AG04450 (cell line): ENCODE measurements around the gene PLEKHO2. TPM values are rescaled to one million over a fixed set of nuclear protein-coding genes. Genes with fewer than 3 reads are reported as not detected.

ENCODE experiments used
- CTCF ChIA-PET: fragments of 300-600, 350-600 bp; formaldehyde crosslinking; extraction: SDS; loops from one replicate; lab custom pipeline; 2022; ENCODE audit warnings: antibody characterized with exemption, inconsistent platforms; lab: Charles Lee
- POLR2A ChIA-PET: fragments of 350-600 bp; formaldehyde crosslinking; extraction: SDS; loops from one replicate; lab custom pipeline; 2021; ENCODE audit warnings: antibody characterized with exemption, inconsistent platforms; lab: Yijun Ruan, JAX
- DNase-seq: peaks from one replicate; pipeline ENCODE4 v3.0.0-alpha.2; 2011; ENCODE audit warnings: low read depth, low spot score
- H3K27ac ChIP-seq: one replicate; pipeline ENCODE4 v1.5.1; 2012; ENCODE audit warnings: low read depth, low read length, control low read depth
- H3K27me3 ChIP-seq: one replicate; pipeline ENCODE4 v1.6.0; 2012; ENCODE audit warnings: low read length; ENCODE audit not compliant: control insufficient read depth, insufficient read depth
- H3K4me3 ChIP-seq: 2 replicates; pipeline ENCODE4 v1.5.1; 2011; ENCODE audit warnings: mild to moderate bottlenecking, low read depth, low read length, control low read depth
- H3K9me3 ChIP-seq: 2 replicates; pipeline ENCODE4 v1.5.1; 2012; ENCODE audit warnings: low read length; ENCODE audit not compliant: control insufficient read depth, insufficient read depth
- polyA plus RNA-seq: library from polyadenylated mRNA; depleted of rRNA; stranded (reverse); fragments of >200 nt; gene quantifications from 2 replicates; pipeline ENCODE4 v1.2.3, GENCODE V29; 2011
- TF ChIP-seq, protein P1 (sequence below): IDR thresholded peaks from 2 replicates; pipeline ENCODE4 v1.5.1; 2011; ENCODE audit warnings: low read depth, low read length, control low read depth, inconsistent platforms

Gene PLEKHO2
- polyA plus RNA-seq, 1 experiment, result 29.5 TPM

- Histone ChIP-seq H3K9me3 (no peaks in the 10 kb centered on the region), H3K27ac (no peak overlapping the region), H3K4me3 (no peak overlapping the region), H3K27me3 (no peaks in the 10 kb centered on the region)
- TF ChIP-seq, protein P1, sequence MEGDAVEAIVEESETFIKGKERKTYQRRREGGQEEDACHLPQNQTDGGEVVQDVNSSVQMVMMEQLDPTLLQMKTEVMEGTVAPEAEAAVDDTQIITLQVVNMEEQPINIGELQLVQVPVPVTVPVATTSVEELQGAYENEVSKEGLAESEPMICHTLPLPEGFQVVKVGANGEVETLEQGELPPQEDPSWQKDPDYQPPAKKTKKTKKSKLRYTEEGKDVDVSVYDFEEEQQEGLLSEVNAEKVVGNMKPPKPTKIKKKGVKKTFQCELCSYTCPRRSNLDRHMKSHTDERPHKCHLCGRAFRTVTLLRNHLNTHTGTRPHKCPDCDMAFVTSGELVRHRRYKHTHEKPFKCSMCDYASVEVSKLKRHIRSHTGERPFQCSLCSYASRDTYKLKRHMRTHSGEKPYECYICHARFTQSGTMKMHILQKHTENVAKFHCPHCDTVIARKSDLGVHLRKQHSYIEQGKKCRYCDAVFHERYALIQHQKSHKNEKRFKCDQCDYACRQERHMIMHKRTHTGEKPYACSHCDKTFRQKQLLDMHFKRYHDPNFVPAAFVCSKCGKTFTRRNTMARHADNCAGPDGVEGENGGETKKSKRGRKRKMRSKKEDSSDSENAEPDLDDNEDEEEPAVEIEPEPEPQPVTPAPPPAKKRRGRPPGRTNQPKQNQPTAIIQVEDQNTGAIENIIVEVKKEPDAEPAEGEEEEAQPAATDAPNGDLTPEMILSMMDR, result no peak
- ChIA-PET CTCF (no interaction called here), POLR2A (interaction anchor here (0.7 to 1.1 kb wide), 3 partner anchors 10 to 44 kb away, joined by 3 to 4 read pairs (median 3); no protein-coding TSS in a partner anchor)
- DNase-seq, result no peak
Observed at GRCh38 chr15:64884679-64885078, 43.0 kb downstream of the PLEKHO2 start.

GRCh38 chr15:64888336-64888735 is 46.6 kb downstream of the PLEKHO2 start:
- POLR2A ChIA-PET, result no interaction called here
- no peak for DNase-seq
- no peaks in the 10 kb centered on the region for H3K27me3 ChIP-seq
- no peak overlapping the region for H3K27ac ChIP-seq
- no peaks in the 10 kb centered on the region; the same call in 1 of the 2 replicates for H3K9me3 ChIP-seq
- CTCF ChIA-PET, result interaction anchor here (1.1 kb wide), 1 partner anchor 79 kb away, joined by 4 read pairs; no protein-coding TSS in a partner anchor
- H3K4me3 ChIP-seq, result no peak overlapping the region
- TF ChIP-seq, protein P1, result no peak

DNA sequence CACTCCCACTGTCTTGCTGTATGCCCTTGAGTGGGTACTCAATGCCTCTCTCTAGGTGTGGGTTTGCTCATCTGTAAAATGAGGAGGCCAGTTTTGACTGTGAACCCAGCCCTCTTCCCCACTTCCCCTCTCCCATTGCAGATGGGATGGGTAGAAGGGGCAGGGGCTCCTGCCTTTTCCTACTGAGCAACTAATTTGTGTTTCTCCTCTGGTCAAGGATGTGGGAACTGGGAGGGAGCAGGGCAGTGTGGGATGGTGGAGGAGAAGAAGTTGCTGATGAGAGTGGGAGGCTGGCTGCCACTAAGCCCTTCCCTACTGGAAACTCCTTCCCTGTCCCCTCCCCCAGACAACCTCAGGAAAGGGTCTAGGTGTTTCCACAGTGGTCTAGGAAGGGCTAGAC is 49.8 kb downstream of the PLEKHO2 start:
- ChIA-PET CTCF (no interaction called here), POLR2A (no interaction called here)
- Histone ChIP-seq H3K9me3 (no peaks in the 10 kb centered on the region; the same call in 1 of the 2 replicates), H3K4me3 (no peak overlapping the region), H3K27me3 (no peaks in the 10 kb centered on the region), H3K27ac (no peak overlapping the region)
- TF ChIP-seq, protein P1, result no peak
- DNase-seq, result no peak

- POLR2A ChIA-PET, result no interaction called here
Observed at GRCh38 chr15:64892847-64893403, 51.2 kb downstream of the PLEKHO2 start.

More at GRCh38 chr15:64892847-64893403, 51.2 kb downstream of the PLEKHO2 start:
- CTCF ChIA-PET, result no interaction called here
- Histone ChIP-seq H3K27me3 (no peaks in the 10 kb centered on the region), H3K4me3 (no peak overlapping the region), H3K9me3 (no peaks in the 10 kb centered on the region; the same call in 1 of the 2 replicates), H3K27ac (no peak overlapping the region)
- no peak for DNase-seq
- TF ChIP-seq, protein P1, result no peak
